NOMO-1 (cell line): ENCODE results near the gene SPATA31A5.
"Not testable (repeated sequence)": the region's sequence is repeated elsewhere in the genome, so short reads cannot be mapped to it uniquely, and the experiment has no call there.

ENCODE experiments used
- DNase-seq, 2 experiments: peaks; one replicate each; lab custom pipeline; 2025; ENCODE audit not compliant: unreplicated experiment in 2 of 2; lab: John Stamatoyannopoulos, UW

SPATA31A5 gene

GRCh38 chr9:60914107-60914506, at the start of gene SPATA31A5:
TSS of gene SPATA31A5 (plus strand) at chr9:60914407. CDS start at chr9:60914436, 29 bp downstream.
- DNase-seq, result not testable (repeated sequence)

- DNase-seq, result not testable (repeated sequence)
Measured at GRCh38 chr9:60962990-60963350, 48.8 kb downstream of the SPATA31A5 start.

GRCh38 chr9:60966382-60966781, 52.2 kb downstream of the SPATA31A5 start:
- not testable (repeated sequence) for DNase-seq
